Measurements from ENCODE around the gene SPATA32.
"Not testable (repeated sequence)": the region's sequence is repeated elsewhere in the genome, so short reads cannot be mapped to it uniquely, and the experiment has no call there.

The SPATA32 gene

GRCh38 chr17:45271603-45272002 lies 9.7 kb upstream of the SPATA32 start:
- no peak for DNase-seq (ENCODE audit: low read depth, low spot score)

GRCh38 chr17:45270828-45271418 lies 9.0 kb upstream of the SPATA32 start:
- no peak for DNase-seq (ENCODE audit: low read depth, low spot score)

GRCh38 chr17:45269912-45270311 lies 8.0 kb upstream of the SPATA32 start:
- DNase-seq (ENCODE audit: low read depth, low spot score) = no peak

- DNase-seq (ENCODE audit: low read depth, low spot score) = no peak
Measured at GRCh38 chr17:45267436-45268055, 5.7 kb upstream of the SPATA32 start.

- DNase-seq (ENCODE audit: low read depth, low spot score) = no peak
Measured at GRCh38 chr17:45266372-45266926, 4.6 kb upstream of the SPATA32 start.

GRCh38 chr17:45265821-45266220 lies 3.9 kb upstream of the SPATA32 start:
- DNase-seq (ENCODE audit: low read depth, low spot score) = no peak

- DNase-seq (ENCODE audit: low read depth, low spot score) = no peak
Measured at GRCh38 chr17:45264988-45265387, 3.1 kb upstream of the SPATA32 start.

- no peak for DNase-seq (ENCODE audit: low read depth, low spot score)
Measured at GRCh38 chr17:45264430-45264829, 2.5 kb upstream of the SPATA32 start.

GRCh38 chr17:45263477-45263860 lies 1.6 kb upstream of the SPATA32 start:
- DNase-seq (ENCODE audit: low read depth, low spot score) = no peak

- no peak for DNase-seq (ENCODE audit: low read depth, low spot score)
Measured at GRCh38 chr17:45262516-45263476, 902 bp upstream of the SPATA32 start.

GRCh38 chr17:45260204-45260783 lies 1.6 kb downstream of the SPATA32 start:
- DNase-seq (ENCODE audit: low read depth, low spot score) = no peak

- no peak for DNase-seq (ENCODE audit: low read depth, low spot score)
Measured at GRCh38 chr17:45258981-45259380, 2.9 kb downstream of the SPATA32 start.

GRCh38 chr17:45257115-45257514 lies 4.8 kb downstream of the SPATA32 start:
- no peak for DNase-seq (ENCODE audit: low read depth, low spot score)

GRCh38 chr17:45256114-45256966 lies 5.6 kb downstream of the SPATA32 start:
- no peak for DNase-seq (ENCODE audit: low read depth, low spot score)

- DNase-seq (ENCODE audit: low read depth, low spot score) = no peak
Measured at GRCh38 chr17:45255358-45255757, 6.5 kb downstream of the SPATA32 start.

GRCh38 chr17:45253879-45254278 lies 8.0 kb downstream of the SPATA32 start:
- no peak for DNase-seq (ENCODE audit: low read depth, low spot score)

GRCh38 chr17:45253237-45253636 lies 8.7 kb downstream of the SPATA32 start:
- not testable (repeated sequence) for DNase-seq (ENCODE audit: low read depth, low spot score)

GRCh38 chr17:45251931-45252330 lies 10.0 kb downstream of the SPATA32 start:
- no peak for DNase-seq (ENCODE audit: low read depth, low spot score)

GRCh38 chr17:45248132-45248957 lies 13.5 kb downstream of the SPATA32 start:
- DNase-seq (ENCODE audit: low read depth, low spot score) = no peak
